HFFc6 (cell line): ENCODE results near the gene PROK2. TPM values are rescaled to one million over a fixed set of nuclear protein-coding genes. Genes with fewer than 3 reads are reported as not detected.

Experiments
- DNase-seq: peaks from one replicate; pipeline ENCODE4 v3.0.0-alpha.2; 2018
- H3K27ac Mint-ChIP-seq: 2 replicates; pipeline ENCODE4 v1.8.0; 2020; ENCODE audit warnings: mild to moderate bottlenecking, mixed read lengths
- H3K27me3 Mint-ChIP-seq: 2 replicates; pipeline ENCODE4 v1.8.0; 2021; ENCODE audit warnings: mild to moderate bottlenecking, moderate library complexity, mixed read lengths; ENCODE audit not compliant: insufficient read depth
- H3K36me3 Mint-ChIP-seq: 2 replicates; pipeline ENCODE4 v1.8.0; 2021; ENCODE audit warnings: low read depth, mixed read lengths
- H3K4me1 Mint-ChIP-seq: 2 replicates; pipeline ENCODE4 v1.8.0; 2020; ENCODE audit warnings: low read depth, mixed read lengths
- H3K4me3 Mint-ChIP-seq: 2 replicates; pipeline ENCODE4 v1.8.0; 2020; ENCODE audit warnings: mild to moderate bottlenecking, moderate library complexity, mixed read lengths
- H3K9me3 Mint-ChIP-seq: 2 replicates; pipeline ENCODE4 v1.8.0; 2020; ENCODE audit warnings: mild to moderate bottlenecking, mixed read lengths
- CTCF ChIP-seq: fragments of 200-600 bp; sonication (generic); IDR thresholded peaks from 2 replicates; pipeline ENCODE4 v1.5.0; 2021; ENCODE audit warnings: antibody characterized with exemption, mild to moderate bottlenecking
- total RNA-seq, 6 experiments: library from RNA; stranded (reverse); fragmentation: NEBNext Ultra II Directional; extraction: Animal tissue kit (Norgen Biotek cat#: 25700); gene quantifications; 2 replicates in 1 of 6; 3 replicates in 5 of 6; pipeline ENCODE4 v1.2.3, GENCODE V29; 2021

The PROK2 gene
- total RNA-seq, 6 experiments from 2014 or later, result not detected

GRCh38 chr3:71816767-71817156, 31.8 kb upstream of the PROK2 start:
- Mint-ChIP-seq H3K4me1 (no peaks in the 10 kb centered on the region), H3K27me3 (peaks cover 11% of the 10 kb centered on the region; the same call in 1 of the 2 replicates), H3K4me3 (no peak overlapping the region), H3K9me3 (no peaks in the 10 kb centered on the region), H3K36me3 (no peaks in the 10 kb centered on the region), H3K27ac (no peak overlapping the region)
- DNase-seq, result no peak
- no peak for TF ChIP-seq CTCF

DNA sequence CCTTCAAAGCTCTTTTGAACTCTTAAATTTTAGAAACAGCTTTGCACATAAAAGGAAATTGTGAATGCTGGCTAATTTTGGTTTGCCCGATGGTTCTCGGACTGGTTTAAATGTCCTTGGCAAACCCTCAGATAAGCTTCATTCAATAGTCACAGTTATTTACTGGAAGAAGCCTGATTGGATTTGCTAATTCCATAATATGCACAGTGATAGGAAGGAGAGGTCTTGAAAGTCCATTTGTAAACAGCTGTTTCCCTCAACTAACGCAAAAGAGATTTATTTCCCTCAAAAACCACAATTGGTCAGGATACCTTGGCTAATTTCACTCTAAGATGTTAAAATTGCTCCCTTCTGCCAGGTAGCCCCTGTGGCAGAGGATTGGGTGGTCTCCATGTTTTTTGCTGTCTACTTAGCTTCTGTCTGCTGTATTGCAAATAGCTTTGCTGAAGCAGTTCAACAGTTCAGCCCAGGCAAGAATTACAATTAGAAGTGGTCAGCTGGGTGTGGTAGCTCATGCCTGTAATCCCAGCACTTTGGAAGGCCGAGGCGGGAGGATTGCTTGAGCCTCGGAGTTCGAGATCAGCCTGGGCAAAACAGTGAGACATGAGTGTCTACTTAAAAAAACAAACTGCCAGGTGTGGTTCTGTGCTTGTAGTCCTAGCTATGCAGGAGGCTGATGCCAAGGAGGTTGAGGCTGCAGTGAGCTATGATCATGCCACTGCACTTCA, 30.6 kb upstream of the PROK2 start:
- Mint-ChIP-seq H3K9me3 (no peaks in the 10 kb centered on the region), H3K27ac (no peak overlapping the region), H3K4me1 (no peaks in the 10 kb centered on the region), H3K27me3 (peaks cover 14% of the 10 kb centered on the region), H3K36me3 (no peaks in the 10 kb centered on the region), H3K4me3 (no peak overlapping the region)
- DNase-seq, result no peak
- TF ChIP-seq CTCF, result no peak

DNA sequence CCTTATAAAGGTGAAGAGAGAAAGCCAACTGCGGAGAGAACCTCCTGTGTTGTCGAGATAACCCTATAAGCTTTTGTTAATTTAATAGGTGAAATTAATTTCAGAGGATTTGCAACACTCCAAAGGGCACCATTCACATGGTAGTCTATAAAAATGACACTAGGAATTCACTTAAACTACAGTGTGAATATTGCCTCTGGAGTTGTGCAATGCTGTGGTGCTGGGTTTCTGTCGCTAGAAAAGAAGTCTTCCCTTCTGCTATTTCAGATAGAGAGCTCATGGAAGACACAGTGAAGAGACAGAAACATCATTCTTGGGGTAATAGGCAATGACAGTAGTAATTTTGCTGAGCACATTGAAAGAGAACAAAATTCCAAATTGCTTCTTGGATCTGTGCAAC, 28.8 kb upstream of the PROK2 start:
- Mint-ChIP-seq H3K9me3 (no peaks in the 10 kb centered on the region), H3K4me3 (no peak overlapping the region), H3K27ac (no peak overlapping the region), H3K4me1 (no peaks in the 10 kb centered on the region), H3K27me3 (peaks cover 12% of the 10 kb centered on the region), H3K36me3 (no peaks in the 10 kb centered on the region)
- DNase-seq, result no peak
- TF ChIP-seq CTCF, result no peak

DNA sequence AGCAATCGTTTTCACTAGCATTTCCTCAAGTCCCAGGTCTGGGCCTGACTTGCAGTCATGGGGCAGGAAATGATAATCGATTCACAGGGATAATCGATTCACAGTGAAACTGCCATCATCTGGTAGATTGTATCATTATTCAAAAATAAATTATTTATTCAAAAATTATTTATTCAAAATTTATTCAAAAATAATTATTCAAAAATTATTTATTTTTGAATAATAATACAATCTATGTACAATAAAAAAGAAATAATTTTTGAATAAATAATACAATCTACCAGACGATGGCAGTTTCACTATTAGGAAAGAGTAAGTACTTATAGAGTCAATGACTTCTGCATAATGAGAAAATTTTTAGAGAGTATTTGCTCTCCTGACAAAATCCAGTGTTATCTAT, 28.1 kb upstream of the PROK2 start:
- H3K27me3 Mint-ChIP-seq, result peaks cover 12% of the 10 kb centered on the region
- H3K4me3 Mint-ChIP-seq, result no peak overlapping the region
- no peaks in the 10 kb centered on the region for H3K4me1 Mint-ChIP-seq
- DNase-seq, result no peak
- H3K27ac Mint-ChIP-seq, result no peak overlapping the region
- TF ChIP-seq CTCF, result no peak
- H3K36me3 Mint-ChIP-seq, result no peaks in the 10 kb centered on the region
- no peaks in the 10 kb centered on the region for H3K9me3 Mint-ChIP-seq

GRCh38 chr3:71810056-71810455, 25.1 kb upstream of the PROK2 start:
- no peak overlapping the region for H3K4me3 Mint-ChIP-seq
- DNase-seq, result no peak
- H3K27me3 Mint-ChIP-seq, result peaks cover 14% of the 10 kb centered on the region
- H3K4me1 Mint-ChIP-seq, result no peaks in the 10 kb centered on the region
- TF ChIP-seq CTCF, result no peak
- no peak overlapping the region for H3K27ac Mint-ChIP-seq
- H3K9me3 Mint-ChIP-seq, result no peaks in the 10 kb centered on the region
- H3K36me3 Mint-ChIP-seq, result no peaks in the 10 kb centered on the region
